Neutrophil (primary cell): ENCODE results near the gene PRKN.

Experiments used
- H3K27ac ChIP-seq: fragments of 200-600 bp; sonication (generic); 2 replicates; pipeline ENCODE4 v1.5.1; 2016; ENCODE audit warnings: mild to moderate bottlenecking, moderate library complexity
- H3K27me3 ChIP-seq: fragments of 200-600 bp; sonication (generic); 2 replicates; pipeline ENCODE4 v1.6.0; 2016; ENCODE audit warnings: mild to moderate bottlenecking
- H3K36me3 ChIP-seq: fragments of 200-600 bp; sonication (generic); 2 replicates; pipeline ENCODE4 v1.5.1; 2017
- H3K4me1 ChIP-seq, 2 experiments: fragments of 200-600 bp in 1 of 2; sonication (generic) in 1 of 2; 1 replicate in 1 of 2; 2 replicates in 1 of 2; pipeline versions ENCODE4 v1.5.1 to v1.6.1; 2013 to 2016; ENCODE audit warnings: low read depth in 1 of 2, low read length in 1 of 2, mild to moderate bottlenecking in 1 of 2, moderate library complexity in 1 of 2; ENCODE audit not compliant: control insufficient read depth in 1 of 2, insufficient read depth in 1 of 2
- H3K4me3 ChIP-seq, 2 experiments: fragments of 200-600 bp in 1 of 2; sonication (generic) in 1 of 2; 1 replicate in 1 of 2; 2 replicates in 1 of 2; pipeline ENCODE4 v1.5.1; 2013 to 2016; ENCODE audit warnings: low read depth in 1 of 2, low read length in 1 of 2, mild to moderate bottlenecking in 1 of 2, moderate library complexity in 1 of 2
- H3K9me3 ChIP-seq: fragments of 200-600 bp; sonication (generic); 2 replicates; pipeline ENCODE4 v1.5.1; 2016
- TF ChIP-seq, protein P1 (sequence below): fragments of 200-600 bp; sonication (generic); IDR thresholded peaks from 2 replicates; pipeline ENCODE4 v1.5.1; 2016; ENCODE audit warnings: antibody characterized with exemption

The PRKN gene

DNA sequence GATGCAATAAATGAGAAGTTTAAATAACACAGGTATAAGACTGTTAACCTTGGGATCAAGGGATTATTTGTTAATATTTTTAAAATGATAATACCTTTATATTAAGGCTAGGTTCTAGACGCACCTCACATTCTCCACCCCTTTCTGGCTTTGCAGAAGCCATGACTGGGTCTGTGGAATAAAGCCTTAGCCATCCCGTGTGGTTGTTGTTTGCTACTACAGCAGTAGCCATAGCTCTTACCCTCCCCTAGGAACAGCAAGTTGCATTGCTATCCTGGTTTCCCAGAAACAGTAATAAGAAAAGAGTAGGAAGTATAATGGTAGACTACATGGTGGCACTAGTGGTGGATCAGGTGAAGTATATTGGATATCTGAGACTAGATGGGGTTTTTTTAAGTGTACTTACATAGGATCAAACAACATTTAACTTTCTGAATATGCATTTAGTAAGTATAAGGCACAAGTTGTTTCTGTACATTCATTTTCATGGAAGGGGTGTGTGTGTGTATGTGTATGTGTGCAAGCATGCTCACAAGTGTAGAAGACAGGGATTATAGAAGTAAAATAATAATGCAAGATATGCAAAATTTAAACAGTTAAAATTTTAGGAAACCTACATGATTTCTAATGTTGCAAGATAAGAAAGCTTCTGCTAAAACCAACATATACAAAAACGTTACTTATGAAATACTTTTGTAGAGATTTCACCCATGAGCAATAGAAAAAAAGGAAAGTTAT lies 384.2 kb downstream of the PRKN start:
- TF ChIP-seq, protein P1, sequence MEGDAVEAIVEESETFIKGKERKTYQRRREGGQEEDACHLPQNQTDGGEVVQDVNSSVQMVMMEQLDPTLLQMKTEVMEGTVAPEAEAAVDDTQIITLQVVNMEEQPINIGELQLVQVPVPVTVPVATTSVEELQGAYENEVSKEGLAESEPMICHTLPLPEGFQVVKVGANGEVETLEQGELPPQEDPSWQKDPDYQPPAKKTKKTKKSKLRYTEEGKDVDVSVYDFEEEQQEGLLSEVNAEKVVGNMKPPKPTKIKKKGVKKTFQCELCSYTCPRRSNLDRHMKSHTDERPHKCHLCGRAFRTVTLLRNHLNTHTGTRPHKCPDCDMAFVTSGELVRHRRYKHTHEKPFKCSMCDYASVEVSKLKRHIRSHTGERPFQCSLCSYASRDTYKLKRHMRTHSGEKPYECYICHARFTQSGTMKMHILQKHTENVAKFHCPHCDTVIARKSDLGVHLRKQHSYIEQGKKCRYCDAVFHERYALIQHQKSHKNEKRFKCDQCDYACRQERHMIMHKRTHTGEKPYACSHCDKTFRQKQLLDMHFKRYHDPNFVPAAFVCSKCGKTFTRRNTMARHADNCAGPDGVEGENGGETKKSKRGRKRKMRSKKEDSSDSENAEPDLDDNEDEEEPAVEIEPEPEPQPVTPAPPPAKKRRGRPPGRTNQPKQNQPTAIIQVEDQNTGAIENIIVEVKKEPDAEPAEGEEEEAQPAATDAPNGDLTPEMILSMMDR, result no peak
- Histone ChIP-seq H3K27ac (no peak overlapping the region), H3K4me1 (no peaks in the 10 kb centered on the region), H3K27me3 (no peaks in the 10 kb centered on the region), H3K36me3 (no peaks in the 10 kb centered on the region), H3K9me3 (no peaks in the 10 kb centered on the region), H3K4me3 (no peak overlapping the region)

DNA sequence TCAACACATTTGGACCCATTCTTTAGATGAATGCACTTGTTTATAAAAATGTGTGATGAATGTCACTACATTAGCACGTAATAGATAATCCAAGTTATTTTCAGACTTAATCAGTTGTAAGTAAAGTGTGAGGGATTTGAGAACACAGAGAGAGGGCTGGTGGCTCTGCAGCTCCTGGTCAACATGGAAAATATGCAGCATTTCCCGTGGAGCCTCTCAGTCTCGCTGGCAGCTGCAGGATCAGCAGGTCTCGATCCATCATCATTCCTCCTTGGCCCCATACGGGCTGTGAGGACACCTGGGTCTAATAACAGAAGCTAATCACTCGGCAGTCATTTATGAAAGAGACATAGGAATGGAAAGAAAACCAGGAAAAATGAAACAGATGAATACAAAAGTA lies 390.2 kb downstream of the PRKN start:
- H3K27me3 ChIP-seq, result no peaks in the 10 kb centered on the region
- no peak overlapping the region for H3K27ac ChIP-seq
- no peak overlapping the region for H3K4me3 ChIP-seq
- TF ChIP-seq, protein P1, result no peak
- no peaks in the 10 kb centered on the region for H3K9me3 ChIP-seq
- no peaks in the 10 kb centered on the region for H3K4me1 ChIP-seq
- no peaks in the 10 kb centered on the region for H3K36me3 ChIP-seq

DNA sequence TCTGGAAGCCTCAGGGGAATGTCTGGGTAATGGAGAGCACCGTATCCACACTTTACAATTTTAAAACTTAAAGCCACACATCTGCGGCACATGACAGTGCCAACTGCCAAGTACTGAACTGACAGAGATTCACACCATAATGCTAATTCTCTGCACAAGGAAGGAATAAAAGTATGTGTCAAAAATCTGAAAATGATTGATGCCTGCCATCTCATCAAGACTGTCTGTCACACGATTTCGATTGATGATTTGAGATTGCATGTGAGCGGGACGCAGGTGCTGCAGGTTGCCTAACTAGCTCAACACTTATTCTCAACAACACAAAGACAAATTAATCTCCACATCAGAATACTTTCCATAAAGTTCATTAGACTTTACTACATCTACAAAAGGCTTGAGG lies 391.2 kb downstream of the PRKN start:
- Histone ChIP-seq H3K36me3 (no peaks in the 10 kb centered on the region), H3K4me3 (no peak overlapping the region), H3K27ac (no peak overlapping the region), H3K4me1 (no peaks in the 10 kb centered on the region), H3K9me3 (no peaks in the 10 kb centered on the region), H3K27me3 (no peaks in the 10 kb centered on the region)
- TF ChIP-seq, protein P1, result no peak

DNA sequence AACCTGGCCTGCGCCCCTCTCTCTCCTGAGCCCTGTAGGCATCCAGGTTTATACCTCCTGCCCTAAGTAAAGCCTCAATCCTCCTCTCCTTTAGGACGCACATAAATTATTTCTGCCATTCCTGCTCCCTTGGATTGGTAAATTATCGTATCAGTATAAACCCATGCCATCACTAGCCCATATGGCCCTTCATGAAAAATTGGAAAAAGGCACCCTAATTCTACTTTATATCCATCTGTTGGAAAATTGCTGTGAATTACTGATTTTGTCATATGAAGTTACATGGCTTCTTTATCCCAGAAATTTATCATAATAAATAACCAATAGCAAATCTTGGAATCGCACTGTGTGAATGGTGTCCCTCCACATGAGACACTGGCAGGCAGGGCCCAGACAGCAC lies 395.2 kb downstream of the PRKN start:
- no peaks in the 10 kb centered on the region for H3K9me3 ChIP-seq
- H3K36me3 ChIP-seq, result no peaks in the 10 kb centered on the region
- no peak overlapping the region for H3K4me3 ChIP-seq
- TF ChIP-seq, protein P1, result no peak
- H3K4me1 ChIP-seq, result no peaks in the 10 kb centered on the region
- no peak overlapping the region for H3K27ac ChIP-seq
- no peaks in the 10 kb centered on the region for H3K27me3 ChIP-seq

DNA sequence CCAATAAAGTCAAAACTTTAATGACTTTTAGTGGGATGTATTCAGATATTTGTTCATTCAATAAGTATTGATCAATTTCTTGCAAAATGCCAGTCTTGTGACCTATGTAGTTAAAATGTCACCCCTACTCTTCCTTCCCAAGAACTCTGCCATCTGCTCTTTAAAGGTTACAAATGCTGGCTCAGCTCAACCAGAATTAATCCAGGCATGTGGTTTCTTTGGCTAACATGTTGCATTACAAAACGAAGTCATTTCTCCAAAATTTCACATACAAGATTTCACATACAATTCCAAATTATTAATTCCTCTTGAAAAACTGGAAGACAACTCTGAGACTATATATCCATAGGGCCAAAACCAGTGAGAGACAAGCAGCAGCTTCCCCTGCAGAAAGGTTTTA lies 395.7 kb downstream of the PRKN start:
- TF ChIP-seq, protein P1, result no peak
- H3K9me3 ChIP-seq, result no peaks in the 10 kb centered on the region
- H3K4me3 ChIP-seq, result no peak overlapping the region
- H3K27ac ChIP-seq, result no peak overlapping the region
- no peaks in the 10 kb centered on the region for H3K36me3 ChIP-seq
- no peaks in the 10 kb centered on the region for H3K4me1 ChIP-seq
- H3K27me3 ChIP-seq, result no peaks in the 10 kb centered on the region
